ENCODE measurements around the gene CHCHD6. TPM values are rescaled to one million over a fixed set of nuclear protein-coding genes. Genes with fewer than 3 reads are reported as not detected.

Gene CHCHD6
- total RNA-seq, 1 donor from 2014 or later: 17.1 TPM

DNA sequence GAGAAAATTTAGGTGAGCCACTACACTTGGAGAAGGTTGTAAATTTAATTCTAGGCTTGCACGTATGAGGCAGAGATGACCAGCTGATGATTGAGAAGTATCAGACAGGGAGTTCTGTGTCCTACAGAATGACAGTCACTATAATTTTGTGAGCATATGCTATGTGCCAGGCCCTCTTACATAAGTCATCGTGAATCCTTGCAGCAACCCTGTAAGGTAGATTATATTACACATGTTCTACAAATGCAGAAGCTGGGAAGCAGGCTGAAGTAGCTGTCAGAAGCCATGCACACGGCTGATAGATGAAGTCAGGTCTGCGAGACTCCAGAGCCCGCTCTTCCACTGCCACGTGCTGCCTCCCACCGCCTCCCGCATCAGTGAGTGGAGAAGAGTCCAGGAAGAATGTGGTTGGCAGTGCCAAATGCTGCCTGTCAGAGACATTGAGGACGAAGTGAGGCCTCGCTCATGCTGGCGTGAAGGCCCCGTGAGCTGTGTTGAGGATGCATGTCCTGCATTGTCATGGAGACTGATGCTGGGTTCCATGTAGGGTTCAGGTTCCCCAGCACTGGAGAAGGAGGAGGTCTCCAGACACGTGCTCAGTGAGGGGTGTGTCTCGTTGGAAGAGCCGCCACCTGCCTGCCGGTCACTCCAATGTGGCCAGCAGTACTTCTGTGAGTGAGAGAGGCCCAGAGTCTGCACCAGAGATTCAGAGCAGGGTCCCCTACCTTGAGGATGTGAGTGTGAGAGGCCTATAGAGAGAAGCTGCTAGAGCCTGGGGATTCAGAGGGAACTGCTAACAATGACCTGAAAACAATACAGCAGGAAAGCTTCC, 155.6 kb downstream of the CHCHD6 start:
- TF ChIP-seq CTCF (IDR thresholded peaks at IDR 0.05): no peak
- no peaks in the 10 kb centered on the region for H3K27me3 Mint-ChIP-seq (ENCODE audit: low read depth)
- peaks cover 1% of the 10 kb centered on the region for H3K36me3 Mint-ChIP-seq (ENCODE audit: low read depth)
- no peaks in the 10 kb centered on the region for H3K9me3 Mint-ChIP-seq (ENCODE audit: low read depth)
- DNase-seq (ENCODE audit: low spot score): no peak
- no peak overlapping the region for H3K4me3 Mint-ChIP-seq (ENCODE audit: unreplicated experiment)
- H3K27ac Mint-ChIP-seq (ENCODE audit: unreplicated experiment): no peak overlapping the region
- H3K4me1 Mint-ChIP-seq (ENCODE audit: low read depth): peaks cover 13% of the 10 kb centered on the region

DNA sequence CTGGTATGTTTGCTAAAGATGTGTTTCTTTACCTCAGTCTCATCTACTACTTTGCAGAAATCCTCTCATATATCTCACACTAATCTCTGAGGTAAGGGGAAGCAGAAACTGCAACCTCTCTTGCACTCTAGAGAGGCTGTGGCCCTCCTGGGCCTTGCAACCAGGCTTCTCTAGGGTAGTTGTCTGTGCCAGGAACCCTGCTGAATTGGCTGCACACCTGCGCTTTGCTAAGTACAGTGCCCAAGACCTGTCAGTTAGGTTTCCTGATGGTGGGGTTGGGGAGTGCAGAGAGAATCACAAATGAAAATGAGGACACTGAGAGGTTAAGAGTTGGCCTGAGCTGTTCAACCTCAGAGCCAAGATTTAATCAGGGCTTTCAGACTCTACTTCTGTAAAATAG, 161.7 kb downstream of the CHCHD6 start:
- H3K4me1 Mint-ChIP-seq (ENCODE audit: low read depth): no peaks in the 10 kb centered on the region
- H3K27me3 Mint-ChIP-seq (ENCODE audit: low read depth): no peaks in the 10 kb centered on the region
- peaks cover 4% of the 10 kb centered on the region for H3K36me3 Mint-ChIP-seq (ENCODE audit: low read depth)
- no peak overlapping the region for H3K4me3 Mint-ChIP-seq (ENCODE audit: unreplicated experiment)
- no peak for TF ChIP-seq CTCF (IDR thresholded peaks at IDR 0.05)
- H3K9me3 Mint-ChIP-seq (ENCODE audit: low read depth): no peaks in the 10 kb centered on the region
- no peak overlapping the region for H3K27ac Mint-ChIP-seq (ENCODE audit: unreplicated experiment)
- no peak for DNase-seq (ENCODE audit: low spot score)

GRCh38 chr3:126866175-126866759, 162.2 kb downstream of the CHCHD6 start:
- Mint-ChIP-seq H3K27ac (ENCODE audit: unreplicated experiment) (no peak overlapping the region), H3K36me3 (ENCODE audit: low read depth) (peaks cover 4% of the 10 kb centered on the region), H3K27me3 (ENCODE audit: low read depth) (no peaks in the 10 kb centered on the region), H3K9me3 (ENCODE audit: low read depth) (no peaks in the 10 kb centered on the region), H3K4me3 (ENCODE audit: unreplicated experiment) (no peak overlapping the region), H3K4me1 (ENCODE audit: low read depth) (no peaks in the 10 kb centered on the region)
- DNase-seq (ENCODE audit: low spot score): no peak
- TF ChIP-seq CTCF (IDR thresholded peaks at IDR 0.05): no peak

GRCh38 chr3:126867190-126867862, 163.3 kb downstream of the CHCHD6 start:
- no peak for TF ChIP-seq CTCF (IDR thresholded peaks at IDR 0.05)
- Mint-ChIP-seq H3K9me3 (ENCODE audit: low read depth) (no peaks in the 10 kb centered on the region), H3K27ac (ENCODE audit: unreplicated experiment) (no peak overlapping the region), H3K4me3 (ENCODE audit: unreplicated experiment) (no peak overlapping the region), H3K4me1 (ENCODE audit: low read depth) (no peaks in the 10 kb centered on the region), H3K27me3 (ENCODE audit: low read depth) (no peaks in the 10 kb centered on the region), H3K36me3 (ENCODE audit: low read depth) (peaks cover 4% of the 10 kb centered on the region)
- DNase-seq (ENCODE audit: low spot score): no peak

GRCh38 chr3:126867863-126868200, 163.8 kb downstream of the CHCHD6 start:
- H3K9me3 Mint-ChIP-seq (ENCODE audit: low read depth): no peaks in the 10 kb centered on the region
- H3K4me3 Mint-ChIP-seq (ENCODE audit: unreplicated experiment): no peak overlapping the region
- H3K27ac Mint-ChIP-seq (ENCODE audit: unreplicated experiment): no peak overlapping the region
- no peaks in the 10 kb centered on the region for H3K27me3 Mint-ChIP-seq (ENCODE audit: low read depth)
- H3K4me1 Mint-ChIP-seq (ENCODE audit: low read depth): no peaks in the 10 kb centered on the region
- H3K36me3 Mint-ChIP-seq (ENCODE audit: low read depth): peaks cover 4% of the 10 kb centered on the region
- DNase-seq (ENCODE audit: low spot score): no peak
- TF ChIP-seq CTCF (IDR thresholded peaks at IDR 0.05): no peak

Measured in chondrocyte (in vitro differentiated cells).